Stimulated activated CD4-positive, alpha-beta T cell treated with anti-CD3 and anti-CD28 coated beads, Interleukin-4, amount 100 ng/mL, for 48 hours (primary cell): ENCODE data around the gene DDX53.

ENCODE experiments used
- DNase-seq, 2 donors: peaks; one replicate each; pipeline ENCODE4 v3.0.0-alpha.2; 2020; ENCODE audit warnings: low read depth in 2 of 2

DDX53 gene

GRCh38 chrX:22999696-23000223 is at the start of gene DDX53:
TSS of gene DDX53 (plus strand) at chrX:22999960. CDS start at chrX:23000058, 98 bp downstream.
- DNase-seq, result no peak

DNA sequence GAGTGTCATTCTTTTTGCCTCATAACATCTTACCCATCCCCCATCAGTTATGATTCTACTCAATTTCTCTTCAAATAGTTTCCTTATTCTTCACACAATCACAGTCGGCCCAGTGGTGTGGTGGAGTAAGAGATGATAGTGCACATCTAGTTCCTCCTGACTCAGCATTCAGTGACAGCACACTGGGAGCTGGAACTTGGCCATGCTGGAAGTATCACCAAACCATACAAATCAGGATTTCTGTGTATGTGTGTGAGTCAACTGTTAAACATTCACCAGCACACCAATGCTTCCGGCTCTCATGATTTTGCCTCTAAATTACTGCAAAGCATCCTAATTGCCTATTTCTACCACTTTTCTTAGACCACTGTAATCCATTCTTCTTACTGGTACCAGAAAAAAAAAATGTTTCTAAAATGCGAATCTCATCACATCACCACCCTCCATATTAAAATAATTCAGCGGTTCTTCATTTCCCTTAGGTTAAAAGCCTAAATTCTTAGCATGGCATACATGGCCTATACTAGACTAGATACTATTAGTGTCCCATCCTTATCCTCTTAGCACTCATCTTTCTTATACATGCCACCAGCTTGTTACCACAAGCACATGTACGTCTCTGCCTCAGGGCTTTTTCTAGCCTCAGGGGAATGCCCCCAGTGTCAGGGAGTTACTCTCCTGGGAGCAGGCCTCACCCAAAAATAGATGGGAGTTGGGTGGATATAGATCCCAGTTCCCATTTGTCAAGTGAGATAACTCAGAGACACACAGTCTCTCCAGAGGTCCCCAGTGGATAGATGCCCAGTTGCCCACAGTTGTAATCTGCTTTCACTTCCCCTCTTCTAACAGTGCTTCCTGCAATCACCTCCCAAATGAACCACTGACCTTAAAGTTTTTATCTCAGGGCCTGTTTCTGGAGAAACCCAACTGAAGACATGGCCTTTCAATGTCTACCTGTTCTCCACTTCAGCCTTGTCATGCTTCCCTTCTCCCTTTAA is 49.2 kb upstream of the DDX53 start:
- DNase-seq, result no peak

DNA sequence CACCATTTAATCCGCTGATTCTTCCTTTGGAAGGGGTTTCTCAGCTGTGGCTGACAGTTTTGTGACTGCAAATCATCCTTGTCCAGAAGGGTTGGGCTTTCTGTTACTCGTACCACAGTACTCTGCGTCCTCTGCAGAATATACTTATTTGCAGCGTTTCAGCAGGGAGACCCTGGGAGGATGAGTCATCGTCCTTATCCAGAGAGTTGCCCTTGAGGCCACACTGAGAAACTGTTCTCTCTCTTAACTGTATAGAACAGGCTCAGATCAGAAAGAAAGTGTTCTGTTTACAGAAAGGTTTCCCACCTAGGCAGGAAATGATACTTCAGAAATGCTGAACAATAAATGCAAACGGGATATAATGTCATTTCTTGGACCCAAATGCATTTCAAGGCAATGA is 47.8 kb upstream of the DDX53 start:
- DNase-seq, result no peak

DNA sequence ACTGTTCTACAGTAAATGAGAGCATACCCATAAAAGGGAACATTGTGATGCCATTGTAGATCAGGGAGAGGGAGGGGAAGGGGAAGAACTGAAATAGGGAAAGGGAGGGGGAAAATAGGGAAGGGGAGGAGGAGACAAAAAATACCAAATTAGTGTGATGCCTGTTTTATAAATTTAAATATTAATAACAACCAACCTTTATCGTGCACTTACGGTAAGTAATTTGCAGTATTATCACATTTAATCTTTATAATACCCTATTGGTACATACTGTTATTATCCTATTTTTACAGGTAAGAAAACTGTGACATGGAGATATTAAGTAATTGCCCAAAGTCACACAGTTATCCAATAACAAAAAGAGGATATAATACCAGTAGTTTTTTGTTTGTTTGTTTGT is 41.5 kb upstream of the DDX53 start:
- DNase-seq, result no peak

DNA sequence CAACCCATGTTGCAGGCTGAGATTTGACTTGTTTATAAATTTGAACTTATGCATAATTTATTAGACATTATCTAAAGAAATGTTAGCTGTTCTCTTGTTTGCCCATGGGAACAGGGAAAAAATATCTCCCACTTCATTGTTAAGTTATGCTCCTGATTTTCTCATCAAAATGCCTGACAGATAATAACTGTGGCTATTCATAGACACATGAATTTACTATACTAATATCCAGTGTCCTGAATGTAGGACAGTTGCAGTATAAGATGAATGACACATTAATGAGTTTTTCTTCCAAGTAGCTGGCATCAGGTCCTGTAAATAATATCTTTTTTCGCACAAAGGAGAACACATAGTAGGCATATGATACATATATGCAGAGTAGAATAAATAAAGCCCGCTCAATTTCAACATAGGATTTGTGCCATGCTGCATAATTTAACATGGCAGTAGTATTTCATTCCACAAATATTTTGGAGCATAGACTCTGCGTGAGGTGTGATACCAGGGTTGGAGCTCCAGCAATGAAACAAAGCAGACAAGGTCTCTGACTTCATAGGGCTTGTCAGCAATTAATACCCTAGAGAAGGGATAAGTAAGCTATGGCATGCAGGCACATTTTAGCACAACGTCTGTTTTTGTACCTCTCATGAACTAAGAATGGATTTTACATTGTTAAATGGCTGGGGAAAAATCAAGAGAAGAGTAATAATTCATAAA is 40.4 kb upstream of the DDX53 start:
- no peak for DNase-seq

DNA sequence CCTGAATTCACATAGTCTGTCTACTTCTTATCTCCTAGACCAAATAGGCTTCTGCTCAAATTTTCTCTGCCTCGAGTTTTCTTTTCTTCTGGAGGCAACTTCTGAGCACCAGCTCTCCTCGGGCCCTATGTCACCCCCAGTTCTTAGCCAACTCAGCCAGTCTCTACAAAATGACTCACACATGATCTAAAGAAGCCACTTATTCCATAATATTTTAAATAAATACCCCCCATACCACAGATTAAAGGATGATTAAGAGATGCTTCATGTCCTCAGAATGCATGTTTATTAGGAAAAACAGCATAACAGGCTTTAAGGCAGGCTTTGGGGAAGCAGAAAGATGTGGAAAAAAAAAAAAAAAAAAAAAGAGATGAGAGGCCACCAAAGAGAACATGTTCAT is 36.6 kb upstream of the DDX53 start:
- DNase-seq, result no peak

GRCh38 chrX:22968494-22968893 is 31.3 kb upstream of the DDX53 start:
- no peak for DNase-seq

DNA sequence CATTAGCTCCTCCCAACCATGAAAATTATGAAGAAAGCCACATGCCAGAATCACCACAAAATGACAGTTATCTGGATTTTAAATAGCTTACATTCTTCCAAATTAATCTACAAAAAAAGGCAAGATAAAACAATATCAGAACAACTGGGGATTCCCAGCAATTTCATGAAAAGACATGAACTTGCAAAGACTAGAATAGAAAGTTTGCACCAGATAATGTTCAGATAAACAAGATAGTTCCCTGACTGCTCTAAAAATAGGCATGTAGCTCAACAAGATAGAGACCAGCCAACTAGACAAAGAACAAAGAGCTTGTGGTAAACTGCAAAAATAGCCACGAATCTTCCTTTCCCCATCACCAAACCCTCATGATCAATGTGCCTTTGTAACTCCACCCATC is 30.3 kb upstream of the DDX53 start:
- no peak for DNase-seq

GRCh38 chrX:22970861-22971260 is 28.9 kb upstream of the DDX53 start:
- no peak for DNase-seq

GRCh38 chrX:22974616-22975015 is 25.1 kb upstream of the DDX53 start:
- DNase-seq, result no peak

GRCh38 chrX:22975786-22976185 is 24.0 kb upstream of the DDX53 start:
- no peak for DNase-seq

DNA sequence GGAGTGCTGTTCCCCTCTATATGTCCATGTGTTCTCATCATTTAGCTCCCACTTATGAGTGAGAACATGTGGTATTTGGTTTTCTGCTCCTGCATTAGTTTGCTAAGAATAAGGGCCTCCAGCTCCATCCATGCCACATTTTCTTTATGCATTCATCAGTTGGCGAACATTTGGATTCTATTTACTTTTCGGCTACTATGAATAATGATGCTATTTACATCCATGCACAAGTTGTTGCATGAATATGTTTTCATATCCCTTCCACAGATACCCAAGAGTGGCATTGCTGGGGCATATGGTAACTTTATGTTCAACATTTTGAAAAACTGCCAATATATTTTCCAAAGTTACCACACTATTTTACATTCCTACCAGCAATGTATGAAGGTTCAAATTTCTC is 13.8 kb upstream of the DDX53 start:
- DNase-seq, result no peak

GRCh38 chrX:22987452-22987851 is 12.3 kb upstream of the DDX53 start:
- DNase-seq, result no peak

DNA sequence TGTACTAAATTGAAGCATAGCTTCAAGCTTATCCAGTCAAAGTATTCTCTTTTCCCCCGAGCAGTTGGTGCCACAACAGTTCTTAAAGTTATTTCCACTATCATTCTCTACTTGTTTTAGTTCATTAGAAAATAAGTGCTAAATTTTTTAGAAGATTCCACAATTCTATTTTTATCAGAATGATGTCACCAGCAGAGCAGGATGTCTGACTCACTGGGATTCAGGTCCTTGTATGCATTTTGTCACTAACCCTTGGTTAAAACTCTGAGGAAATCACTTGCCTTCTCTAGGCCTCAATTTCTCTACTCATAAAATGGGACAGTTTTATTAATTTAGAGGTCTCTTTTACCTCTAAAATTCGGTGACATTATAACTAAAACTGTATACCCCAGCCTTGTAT is 3.4 kb downstream of the DDX53 start:
- DNase-seq, result no peak

DNA sequence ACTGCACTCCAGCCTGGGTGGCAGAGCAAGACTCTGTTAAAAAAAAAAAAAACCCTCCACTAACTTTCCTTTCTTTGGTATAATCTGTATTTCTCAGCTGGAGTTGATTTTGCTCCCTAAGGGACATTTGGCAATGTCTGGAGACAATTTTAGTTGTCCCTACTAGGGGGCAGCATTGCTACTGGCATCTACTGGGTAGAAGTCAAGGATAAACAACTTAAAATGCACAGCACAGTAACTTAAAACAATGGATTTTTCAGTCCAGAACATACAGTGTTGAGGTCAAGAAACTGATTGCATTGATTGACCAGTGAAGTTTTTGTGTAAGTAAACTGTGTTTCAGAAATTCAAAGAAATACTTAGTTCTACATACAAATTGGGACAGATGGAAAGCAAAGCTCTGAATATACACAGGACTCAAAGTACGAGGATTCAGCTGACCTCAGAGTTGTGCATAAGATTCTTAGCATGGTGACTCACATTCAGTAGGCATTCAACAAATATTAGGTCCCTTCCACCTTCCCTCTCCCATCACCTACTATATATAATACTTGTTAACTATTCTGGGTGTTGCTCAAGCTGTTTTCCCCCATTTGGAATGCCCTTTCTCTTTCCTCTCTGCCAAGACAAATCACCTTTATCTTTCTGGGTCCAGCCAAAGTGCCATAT is 8.8 kb downstream of the DDX53 start:
- DNase-seq, result no peak

- no peak for DNase-seq
These were observed 12.4 kb downstream of the DDX53 start for GRCh38 chrX:23012162-23012561.

- DNase-seq, result no peak
These were observed 12.9 kb downstream of the DDX53 start for GRCh38 chrX:23012636-23013035.

- DNase-seq, result no peak
These were observed 13.6 kb downstream of the DDX53 start for GRCh38 chrX:23013366-23013765.

DNA sequence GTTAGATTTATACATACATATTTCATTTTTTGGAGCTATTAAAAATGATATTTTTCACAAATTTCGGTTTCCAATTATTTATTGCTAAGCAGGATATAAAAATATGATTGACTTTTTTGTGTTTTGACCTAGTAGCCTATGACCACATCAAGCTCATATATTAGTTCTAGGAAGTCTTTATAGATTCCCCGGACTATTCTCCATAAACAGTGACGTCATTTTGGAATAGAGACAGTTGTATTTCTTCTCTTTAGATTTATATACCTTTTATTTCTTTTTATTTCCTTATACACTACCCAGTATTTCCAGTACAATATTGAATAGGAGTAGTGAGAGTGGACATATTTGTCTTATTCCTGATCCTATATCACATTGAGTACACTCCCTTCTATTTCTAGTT is 31.8 kb downstream of the DDX53 start:
- no peak for DNase-seq

DNA sequence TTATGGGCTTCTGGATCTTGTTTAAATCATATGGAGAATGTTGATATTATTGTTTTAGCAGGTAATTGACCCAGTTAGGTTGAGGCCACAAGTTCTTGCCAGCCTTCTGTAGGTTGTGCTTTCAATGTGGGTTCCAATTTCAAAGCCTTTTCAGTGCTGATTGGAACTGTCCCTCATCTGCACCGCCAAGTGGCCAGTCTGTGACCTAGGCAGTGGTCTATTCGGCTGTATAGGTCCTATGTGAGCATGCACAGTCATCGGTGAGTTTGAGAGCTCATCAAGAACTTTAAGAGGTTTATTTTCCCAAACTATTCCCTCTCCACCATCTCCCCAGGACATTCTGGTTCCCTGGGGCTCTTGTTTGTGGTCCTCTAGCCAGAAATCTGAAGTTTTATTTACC is 35.7 kb downstream of the DDX53 start:
- DNase-seq, result no peak

GRCh38 chrX:23046443-23046842 is 46.7 kb downstream of the DDX53 start:
- no peak for DNase-seq
